GM19239 (cell line): ENCODE results near the gene SLC22A13.

Experiments
- DNase-seq: peaks from one replicate; pipeline ENCODE4 v3.0.0; 2011; ENCODE audit warnings: low spot score; ENCODE audit not compliant: insufficient read length
- FAIRE-seq: peaks from 2 replicates; lab custom pipeline; 2011; peaks lifted over from hg19 to GRCh38; lab: Jason Lieb, UNC

SLC22A13 gene

GRCh38 chr3:38323060-38323459 lies 57.4 kb downstream of the SLC22A13 start:
- FAIRE-seq (no peak), DNase-seq (no peak)

GRCh38 chr3:38325256-38325655 lies 59.6 kb downstream of the SLC22A13 start:
- DNase-seq (no peak), FAIRE-seq (no peak)

- FAIRE-seq (no peak), DNase-seq (no peak)
Measured at GRCh38 chr3:38327335-38328009, 61.9 kb downstream of the SLC22A13 start.
